ENCODE data around the gene RPL19. TPM values are rescaled to one million over a fixed set of nuclear protein-coding genes. Genes with fewer than 3 reads are reported as not detected.
A peak's percentile ranks its signal among the peaks of the same experiment; 100 is the strongest.

RPL19 gene
- total RNA-seq (1,924 and 2,459 TPM in 2 replicates), polyA plus RNA-seq (806 and 874 TPM in 2 replicates)

- peak; percentile 88 for DNase-seq (ENCODE audit: low spot score)
- TF ChIP-seq CTCF (IDR thresholded peaks at IDR 0.05; ENCODE audit: poor library complexity) (no peak), EZH2 (IDR thresholded peaks at IDR 0.05; ENCODE audit: borderline replicate concordance) (no peak), EZH2phosphoT487 (IDR thresholded peaks at IDR 0.05; ENCODE audit: low read depth, severe bottlenecking, unreplicated experiment) (no peak)
- H3K36me3 ChIP-seq (replicated peaks; ENCODE audit: insufficient read depth, low read depth): no peaks in the 10 kb centered on the region
- peak within 1 kb of the TSS; percentile 62 for H2AFZ ChIP-seq
- peaks cover 30% of the 10 kb centered on the region for H3K79me2 ChIP-seq
- H3K27ac ChIP-seq: peak within 1 kb of the TSS; percentile 93
- under 1% methylated on average over 47 of the region's 52 CpGs for WGBS (ENCODE audit: low lambda C conversion rate, missing lambda C conversion rate)
- peak within 1 kb of the TSS; percentile 96 for H3K4me2 ChIP-seq
- no peaks in the 10 kb centered on the region for H3K9me2 ChIP-seq (replicated peaks; ENCODE audit: insufficient read depth)
- no peaks in the 10 kb centered on the region for H3K27me3 ChIP-seq
- H4K20me1 ChIP-seq (ENCODE audit: insufficient read depth, poor library complexity, severe bottlenecking): peaks cover 11% of the 10 kb centered on the region
- peak within 1 kb of the TSS; percentile 40 for H3K4me3 ChIP-seq
- H3K9me3 ChIP-seq (ENCODE audit: low read depth): no peaks in the 10 kb centered on the region
- peaks cover 18% of the 10 kb centered on the region for H3K4me1 ChIP-seq (ENCODE audit: insufficient read depth)
Observed at GRCh38 chr17:39200070-39200879, at the start of gene RPL19. RPL19 (plus strand) TSS chr17:39200283; CDS start chr17:39200345, 62 bp downstream.

- H3K9me2 ChIP-seq (replicated peaks; ENCODE audit: insufficient read depth): no peaks in the 10 kb centered on the region
- no peak overlapping the region for H3K27ac ChIP-seq
- no peaks in the 10 kb centered on the region for H3K36me3 ChIP-seq (replicated peaks; ENCODE audit: insufficient read depth, low read depth)
- peak overlapping the region; percentile 65 for H3K4me3 ChIP-seq
- no peaks in the 10 kb centered on the region for H4K20me1 ChIP-seq (ENCODE audit: insufficient read depth, poor library complexity, severe bottlenecking)
- no peaks in the 10 kb centered on the region for H3K9me3 ChIP-seq (ENCODE audit: low read depth)
- DNase-seq (ENCODE audit: low spot score): no peak
- WGBS (ENCODE audit: low lambda C conversion rate, missing lambda C conversion rate): 32% methylated on average over 5 of the region's 5 CpGs
- H3K27me3 ChIP-seq: peaks cover 14% of the 10 kb centered on the region
- peak overlapping the region; percentile 92 for H3K4me2 ChIP-seq
- H3K79me2 ChIP-seq: no peaks in the 10 kb centered on the region
- H2AFZ ChIP-seq: no peak overlapping the region
- peaks cover 9% of the 10 kb centered on the region for H3K4me1 ChIP-seq (ENCODE audit: insufficient read depth)
- TF ChIP-seq EZH2phosphoT487 (IDR thresholded peaks at IDR 0.05; ENCODE audit: low read depth, severe bottlenecking, unreplicated experiment) (no peak), CTCF (IDR thresholded peaks at IDR 0.05; ENCODE audit: poor library complexity) (no peak), EZH2 (IDR thresholded peaks at IDR 0.05; ENCODE audit: borderline replicate concordance) (no peak)
Observed at GRCh38 chr17:39150795-39151149, 49.3 kb upstream of the RPL19 start.

- H3K27me3 ChIP-seq: peaks cover 14% of the 10 kb centered on the region
- peaks cover 9% of the 10 kb centered on the region for H3K4me1 ChIP-seq (ENCODE audit: insufficient read depth)
- 5% methylated on average over 46 of the region's 68 CpGs for WGBS (ENCODE audit: low lambda C conversion rate, missing lambda C conversion rate)
- H3K4me3 ChIP-seq: peak within 1 kb of the TSS; percentile 65
- no peaks in the 10 kb centered on the region for H3K79me2 ChIP-seq
- H3K27ac ChIP-seq: peak within 1 kb of the TSS; percentile 74
- peak within 1 kb of the TSS; percentile 63 for H2AFZ ChIP-seq
- H3K9me3 ChIP-seq (ENCODE audit: low read depth): no peaks in the 10 kb centered on the region
- no peaks in the 10 kb centered on the region for H3K36me3 ChIP-seq (replicated peaks; ENCODE audit: insufficient read depth, low read depth)
- H3K9me2 ChIP-seq (replicated peaks; ENCODE audit: insufficient read depth): no peaks in the 10 kb centered on the region
- peak within 1 kb of the TSS; percentile 92 for H3K4me2 ChIP-seq
- DNase-seq (ENCODE audit: low spot score): peak; percentile 47
- no peaks in the 10 kb centered on the region for H4K20me1 ChIP-seq (ENCODE audit: insufficient read depth, poor library complexity, severe bottlenecking)
- no peak for TF ChIP-seq CTCF (IDR thresholded peaks at IDR 0.05; ENCODE audit: poor library complexity)
Observed at GRCh38 chr17:39151150-39151942, 48.7 kb upstream of the RPL19 start, which contains the start of gene PLXDC1. PLXDC1 (minus strand) TSS chr17:39151637; CDS start chr17:39151437, 200 bp downstream.
